A673 (cell line): Measurements from ENCODE around the gene TRMT11. TPM values are rescaled to one million over a fixed set of nuclear protein-coding genes. Genes with fewer than 3 reads are reported as not detected.

Source experiments
- BruUV-seq: library from RNA; stranded (reverse); fragments of 400-500 nt; replicated peaks from 2 replicates; lab custom pipeline; 2021; lab: Mats Ljungman, UMichigan
- CTCF ChIA-PET: fragments of 300-600 bp; sonication (Branson Sonifier 250); formaldehyde crosslinking; loops from one replicate; lab custom pipeline; 2022; ENCODE audit warnings: antibody characterized with exemption; lab: Charles Lee
- POLR2A ChIA-PET: fragments of 300-600 bp; sonication (Branson Sonifier 250); formaldehyde crosslinking; loops from one replicate; lab custom pipeline; 2022; ENCODE audit warnings: antibody characterized with exemption; ENCODE audit not compliant: low non-redundant PET; lab: Charles Lee
- DNase-seq: peaks from one replicate; pipeline ENCODE4 v3.0.0-alpha.2; 2015; ENCODE audit warnings: low spot score
- H3K27ac ChIP-seq: fragments of 200-600 bp; sonication (generic); 2 replicates; pipeline ENCODE4 v1.5.1; 2016; ENCODE audit warnings: mixed run types, low read depth, mild to moderate bottlenecking, mixed read lengths, antibody characterized with exemption, low read length; ENCODE audit not compliant: poor library complexity, severe bottlenecking
- H3K27me3 ChIP-seq: fragments of 200-600 bp; sonication (generic); replicated peaks from 2 replicates; pipeline ENCODE4 v1.6.1; 2017; ENCODE audit warnings: mixed run types, low read depth, mild to moderate bottlenecking, mixed read lengths, antibody characterized with exemption, low read length; ENCODE audit not compliant: insufficient read depth, poor library complexity
- H3K36me3 ChIP-seq: fragments of 200-600 bp; sonication (generic); 2 replicates; pipeline ENCODE4 v1.6.1; 2016; ENCODE audit warnings: mixed run types, mild to moderate bottlenecking, mixed read lengths, antibody characterized with exemption, low read length; ENCODE audit not compliant: insufficient read depth, poor library complexity, severe bottlenecking
- H3K4me1 ChIP-seq: fragments of 200-600 bp; sonication (generic); 2 replicates; pipeline ENCODE4 v1.6.1; 2017; ENCODE audit warnings: mixed run types, mild to moderate bottlenecking, mixed read lengths, antibody characterized with exemption, low read length; ENCODE audit not compliant: insufficient read depth, poor library complexity, severe bottlenecking
- H3K4me3 ChIP-seq: fragments of 200-600 bp; sonication (generic); 2 replicates; pipeline ENCODE4 v1.5.1; 2016; ENCODE audit warnings: low read depth, mixed run types, mild to moderate bottlenecking, mixed read lengths, low read length; ENCODE audit not compliant: poor library complexity, severe bottlenecking
- H3K9me3 ChIP-seq: fragments of 200-600 bp; sonication (generic); 2 replicates; pipeline ENCODE4 v1.6.1; 2016; ENCODE audit warnings: mixed run types, low read depth, mild to moderate bottlenecking, mixed read lengths, antibody characterized with exemption, low read length; ENCODE audit not compliant: poor library complexity, severe bottlenecking
- EZH2 ChIP-seq: fragments of 200-600 bp; sonication (generic); IDR thresholded peaks from 2 replicates; pipeline ENCODE4 v1.6.1; 2017; ENCODE audit warnings: borderline replicate concordance, low read depth, mild to moderate bottlenecking, mixed read lengths, antibody characterized with exemption, low read length; ENCODE audit not compliant: poor library complexity, severe bottlenecking
- intact Hi-C: fragments of 100-400 bp; cut with micrococcal nuclease; formaldehyde crosslinking; loops from one replicate; pipeline ENCODE4 v1.10.0; 2022; ENCODE audit not compliant: unreplicated experiment
- total RNA-seq: library from RNA; stranded (reverse); gene quantifications from 2 replicates; pipeline ENCODE4 v1.2.3, GENCODE V29; 2021
- TF ChIP-seq, protein P1 (sequence below): fragments of 300-800, 200-600 bp; sonication (generic); conservative IDR thresholded peaks from 2 replicates; pipeline ENCODE4 v1.5.1; 2017; ENCODE audit warnings: low read depth, mild to moderate bottlenecking, antibody characterized with exemption, low read length, moderate library complexity, mixed read lengths

The TRMT11 gene
- total RNA-seq, 1 experiment from 2014 or later, result 29.1 TPM

DNA sequence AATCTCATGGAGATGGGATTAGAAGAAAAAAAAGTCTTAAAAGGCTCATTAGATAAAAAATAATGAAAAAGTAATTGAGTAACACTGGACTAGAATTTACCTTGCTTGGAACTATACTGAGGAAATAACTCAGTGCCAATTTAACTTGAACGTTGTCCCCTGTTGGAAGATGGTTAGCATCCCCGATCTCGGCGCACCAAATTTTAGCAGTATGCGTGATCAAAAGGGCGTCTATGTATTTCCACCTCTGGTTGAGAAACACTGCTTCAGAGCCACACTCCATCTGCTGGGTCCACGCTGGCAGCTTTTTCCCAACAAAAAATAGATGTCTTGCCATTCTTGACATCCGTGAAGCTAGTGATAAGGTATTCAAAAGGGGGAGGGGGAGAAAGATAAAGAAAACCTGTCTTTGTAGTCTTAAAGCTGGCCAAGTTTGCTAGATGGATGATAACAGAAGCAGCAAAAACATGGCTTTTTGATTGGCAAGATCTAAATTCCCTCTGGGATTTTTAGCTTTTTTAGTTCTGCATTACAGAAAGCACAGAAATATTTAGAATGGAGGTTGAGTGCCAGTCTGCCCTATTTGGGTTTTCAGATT is 23.3 kb upstream of the TRMT11 start:
- CTCF ChIA-PET, result no interaction called here
- intact Hi-C loops, result no loop called here
- TF ChIP-seq, protein P1, sequence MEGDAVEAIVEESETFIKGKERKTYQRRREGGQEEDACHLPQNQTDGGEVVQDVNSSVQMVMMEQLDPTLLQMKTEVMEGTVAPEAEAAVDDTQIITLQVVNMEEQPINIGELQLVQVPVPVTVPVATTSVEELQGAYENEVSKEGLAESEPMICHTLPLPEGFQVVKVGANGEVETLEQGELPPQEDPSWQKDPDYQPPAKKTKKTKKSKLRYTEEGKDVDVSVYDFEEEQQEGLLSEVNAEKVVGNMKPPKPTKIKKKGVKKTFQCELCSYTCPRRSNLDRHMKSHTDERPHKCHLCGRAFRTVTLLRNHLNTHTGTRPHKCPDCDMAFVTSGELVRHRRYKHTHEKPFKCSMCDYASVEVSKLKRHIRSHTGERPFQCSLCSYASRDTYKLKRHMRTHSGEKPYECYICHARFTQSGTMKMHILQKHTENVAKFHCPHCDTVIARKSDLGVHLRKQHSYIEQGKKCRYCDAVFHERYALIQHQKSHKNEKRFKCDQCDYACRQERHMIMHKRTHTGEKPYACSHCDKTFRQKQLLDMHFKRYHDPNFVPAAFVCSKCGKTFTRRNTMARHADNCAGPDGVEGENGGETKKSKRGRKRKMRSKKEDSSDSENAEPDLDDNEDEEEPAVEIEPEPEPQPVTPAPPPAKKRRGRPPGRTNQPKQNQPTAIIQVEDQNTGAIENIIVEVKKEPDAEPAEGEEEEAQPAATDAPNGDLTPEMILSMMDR, result no peak
- TF ChIP-seq EZH2, result no peak
- Histone ChIP-seq H3K27ac (no peak overlapping the region), H3K4me1 (peaks cover 14% of the 10 kb centered on the region), H3K4me3 (no peak overlapping the region), H3K9me3 (no peaks in the 10 kb centered on the region), H3K27me3 (no peaks in the 10 kb centered on the region), H3K36me3 (no peaks in the 10 kb centered on the region)
- POLR2A ChIA-PET, result no interaction called here
- DNase-seq, result no peak
- no TSS peak for BruUV-seq

DNA sequence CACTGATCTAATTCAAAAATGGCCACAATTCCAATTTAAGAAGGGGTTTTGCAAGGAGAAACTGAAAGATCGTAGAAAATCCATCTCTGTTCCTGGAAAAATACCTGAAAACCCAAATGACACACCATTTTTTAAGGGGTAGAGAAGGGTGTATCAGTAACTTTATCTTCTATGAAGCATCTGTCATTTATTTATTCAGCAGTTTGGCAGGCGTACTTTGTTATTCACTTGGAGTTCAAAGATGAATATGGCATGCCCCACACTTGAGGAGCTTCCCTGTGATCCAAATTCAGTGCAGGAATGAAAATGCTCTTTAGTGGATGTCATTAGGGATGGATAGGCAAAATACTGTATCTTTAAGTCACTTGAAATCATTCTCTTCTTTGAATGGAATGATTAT is 22.5 kb upstream of the TRMT11 start:
- CTCF ChIA-PET, result no interaction called here
- no peak overlapping the region for H3K27ac ChIP-seq
- no peaks in the 10 kb centered on the region for H3K27me3 ChIP-seq
- H3K9me3 ChIP-seq, result no peaks in the 10 kb centered on the region
- peaks cover 10% of the 10 kb centered on the region for H3K4me1 ChIP-seq
- intact Hi-C loops, result no loop called here
- no peak overlapping the region for H3K4me3 ChIP-seq
- POLR2A ChIA-PET, result no interaction called here
- DNase-seq, result no peak
- no TSS peak for BruUV-seq
- no peaks in the 10 kb centered on the region for H3K36me3 ChIP-seq
- no peak for TF ChIP-seq EZH2
- TF ChIP-seq, protein P1, result no peak

DNA sequence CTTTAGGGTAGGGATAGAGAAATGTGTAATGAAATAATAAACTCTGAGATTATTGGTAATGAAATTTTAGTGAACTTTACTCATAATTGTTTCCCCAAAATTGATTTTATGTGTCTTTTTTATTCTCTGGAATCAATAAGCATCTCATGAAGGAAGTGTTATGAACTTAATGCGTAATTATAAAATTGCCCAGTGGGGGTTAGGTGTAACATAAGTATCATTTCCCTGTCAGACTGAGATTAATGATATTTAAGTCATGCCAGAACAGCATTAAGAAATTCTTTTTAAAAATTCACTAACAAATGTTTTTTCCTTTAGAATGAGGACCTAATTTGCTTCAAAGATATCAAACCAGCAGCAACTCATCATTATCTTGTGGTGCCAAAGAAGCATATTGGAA is 19.8 kb upstream of the TRMT11 start:
- intact Hi-C loops, result no loop called here
- Histone ChIP-seq H3K27ac (no peak overlapping the region), H3K9me3 (no peaks in the 10 kb centered on the region), H3K4me1 (peaks cover 10% of the 10 kb centered on the region), H3K4me3 (no peak overlapping the region), H3K27me3 (no peaks in the 10 kb centered on the region), H3K36me3 (no peaks in the 10 kb centered on the region)
- DNase-seq, result no peak
- TF ChIP-seq, protein P1, result no peak
- no peak for TF ChIP-seq EZH2
- no TSS peak for BruUV-seq
- ChIA-PET POLR2A (no interaction called here), CTCF (no interaction called here)
